Activated effector memory CD4-positive, alpha-beta T cell treated with Interleukin-2 at 50 U/mL for 16 hours (primary cell): Measurements from ENCODE around the gene TRPV6.

Source experiments
- DNase-seq: peaks from one replicate; pipeline ENCODE4 v3.0.0-alpha.2; 2020

TRPV6 gene

GRCh38 chr7:142906643-142907042, 21.1 kb upstream of the TRPV6 start:
- no peak for DNase-seq

DNA sequence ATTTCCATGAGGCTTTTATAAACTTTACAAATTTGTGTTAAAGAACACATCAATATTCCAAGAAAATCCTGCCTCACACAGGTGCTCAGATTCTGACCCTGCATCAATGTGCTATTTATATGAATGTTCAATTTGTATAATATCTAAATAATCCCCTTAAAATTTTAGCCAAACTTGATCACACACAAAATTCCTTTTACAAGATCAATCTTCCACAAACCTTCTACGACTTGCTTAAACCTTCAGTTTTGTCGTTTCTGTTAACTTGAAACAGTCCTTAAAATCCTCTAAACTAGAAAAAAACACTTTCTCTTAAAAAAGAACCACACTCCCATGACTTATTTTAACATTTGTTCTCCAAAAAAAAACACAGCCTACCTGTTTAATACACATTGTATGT, 20.2 kb upstream of the TRPV6 start:
- no peak for DNase-seq

- DNase-seq: no peak
These were observed 18.6 kb upstream of the TRPV6 start for GRCh38 chr7:142904128-142904527.

DNA sequence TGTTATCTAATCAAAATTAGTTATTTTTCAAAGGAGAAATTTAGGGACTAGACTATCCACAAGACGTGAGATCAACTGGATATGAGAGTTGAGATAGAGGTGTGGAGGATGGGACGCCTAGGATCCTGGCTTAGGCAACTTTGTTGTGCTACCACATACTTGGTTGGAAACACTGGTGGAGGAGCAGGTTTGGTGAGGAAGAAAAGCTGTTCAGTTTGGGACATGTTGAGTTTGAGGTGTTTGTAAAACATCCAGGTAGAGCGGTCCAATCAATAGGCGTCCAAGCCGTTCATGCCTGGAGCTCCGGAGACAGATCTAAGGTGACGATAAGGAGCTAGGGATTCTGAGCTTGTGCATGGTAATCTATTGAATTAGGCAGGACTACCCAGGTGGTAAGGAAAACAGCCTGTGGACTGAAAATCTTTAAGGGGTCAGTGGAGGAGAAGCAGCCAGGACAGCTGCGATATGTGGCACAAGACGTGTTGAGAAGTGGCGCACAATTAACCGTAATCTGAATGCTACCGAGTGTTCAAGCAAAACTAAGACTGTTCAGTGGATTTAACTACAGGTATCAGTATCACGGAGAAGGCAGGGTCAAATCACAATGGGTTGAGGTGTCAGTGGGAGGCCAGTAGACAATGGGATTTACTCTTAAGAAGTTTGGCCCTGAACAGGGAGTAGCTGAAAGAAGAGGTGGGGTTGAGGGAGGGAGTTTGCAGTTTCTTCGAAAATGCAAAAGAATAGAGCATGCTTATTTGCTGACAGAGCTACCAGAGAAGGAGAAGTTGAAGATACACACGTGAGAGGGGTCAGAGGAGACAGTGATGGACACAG, 16.1 kb upstream of the TRPV6 start:
- DNase-seq: no peak

DNA sequence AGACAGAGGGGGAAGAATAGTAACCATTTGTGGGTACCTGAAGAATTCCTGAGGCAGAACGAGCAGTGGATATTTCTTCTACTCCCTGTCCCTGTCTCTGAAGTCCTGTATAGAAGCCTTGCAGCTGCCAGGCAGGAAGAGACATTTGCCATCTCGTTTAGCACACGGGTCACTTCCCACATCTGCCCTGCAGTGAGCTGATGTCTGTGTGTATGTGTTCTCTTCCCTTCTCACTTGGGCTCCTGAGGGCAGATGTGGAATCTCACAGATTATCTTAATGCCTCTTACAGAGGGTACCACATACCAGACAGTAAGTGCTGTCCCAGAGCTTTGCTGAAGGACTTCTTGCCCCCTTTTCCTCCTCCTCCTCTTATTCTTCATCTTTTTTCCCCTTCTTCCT, 14.1 kb upstream of the TRPV6 start:
- DNase-seq: no peak

DNA sequence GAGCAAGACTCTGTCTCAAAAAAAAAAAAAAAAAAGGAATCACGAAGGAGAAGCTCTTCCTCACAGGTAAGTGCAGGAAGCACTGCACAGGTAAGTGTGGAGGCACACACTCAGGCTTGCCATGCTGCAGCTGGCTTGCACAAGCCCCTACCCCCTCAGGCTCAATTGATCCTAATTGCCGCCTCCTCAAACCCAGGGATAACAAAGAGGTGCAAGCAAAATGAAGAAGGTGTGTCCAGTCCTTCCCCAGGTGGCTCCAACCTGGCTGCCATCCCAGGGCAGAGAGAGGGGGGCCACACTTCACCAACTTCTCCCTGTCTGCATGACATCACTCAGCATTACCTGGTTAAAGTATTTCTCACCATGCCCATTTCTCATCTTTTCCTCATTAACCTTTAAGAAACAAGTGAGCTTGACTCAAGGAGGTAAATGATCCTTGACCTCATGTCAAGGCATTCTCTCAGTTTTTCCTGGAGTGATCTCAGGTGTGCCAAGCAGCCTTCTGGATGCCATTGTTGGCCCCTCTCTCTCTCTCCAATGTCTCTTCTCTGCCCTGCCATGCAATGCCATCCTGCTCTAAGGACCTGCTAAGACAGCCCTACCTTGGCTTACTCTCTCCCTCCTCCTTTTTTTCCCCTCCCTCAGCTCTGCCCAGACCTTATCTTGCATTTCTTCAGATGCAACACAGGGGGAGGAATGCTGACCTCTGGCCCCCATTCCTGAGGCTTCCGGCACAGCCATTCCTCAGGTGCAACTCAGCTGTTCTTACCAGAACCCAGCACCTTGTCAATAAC, 13.0 kb upstream of the TRPV6 start:
- DNase-seq: no peak

DNA sequence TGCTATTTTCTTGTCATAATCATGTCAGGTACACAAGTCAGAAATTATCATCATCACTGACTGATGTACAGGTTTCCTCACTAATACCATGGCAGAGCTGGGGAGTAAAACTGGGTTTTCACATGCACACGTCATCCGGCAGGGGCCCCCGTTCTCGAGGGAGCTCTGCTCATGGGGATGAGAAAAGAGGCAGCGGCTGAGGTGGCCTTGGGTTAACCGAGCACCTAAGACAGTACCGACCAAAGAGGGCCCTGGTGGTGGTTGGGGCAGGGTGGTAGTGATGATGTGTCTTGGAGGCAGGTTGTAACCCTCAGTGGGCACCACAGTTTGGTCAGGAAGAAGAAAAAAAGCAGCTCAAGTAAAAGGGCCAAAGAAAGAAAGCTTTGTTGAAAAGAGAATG, 12.1 kb upstream of the TRPV6 start:
- DNase-seq: no peak

DNA sequence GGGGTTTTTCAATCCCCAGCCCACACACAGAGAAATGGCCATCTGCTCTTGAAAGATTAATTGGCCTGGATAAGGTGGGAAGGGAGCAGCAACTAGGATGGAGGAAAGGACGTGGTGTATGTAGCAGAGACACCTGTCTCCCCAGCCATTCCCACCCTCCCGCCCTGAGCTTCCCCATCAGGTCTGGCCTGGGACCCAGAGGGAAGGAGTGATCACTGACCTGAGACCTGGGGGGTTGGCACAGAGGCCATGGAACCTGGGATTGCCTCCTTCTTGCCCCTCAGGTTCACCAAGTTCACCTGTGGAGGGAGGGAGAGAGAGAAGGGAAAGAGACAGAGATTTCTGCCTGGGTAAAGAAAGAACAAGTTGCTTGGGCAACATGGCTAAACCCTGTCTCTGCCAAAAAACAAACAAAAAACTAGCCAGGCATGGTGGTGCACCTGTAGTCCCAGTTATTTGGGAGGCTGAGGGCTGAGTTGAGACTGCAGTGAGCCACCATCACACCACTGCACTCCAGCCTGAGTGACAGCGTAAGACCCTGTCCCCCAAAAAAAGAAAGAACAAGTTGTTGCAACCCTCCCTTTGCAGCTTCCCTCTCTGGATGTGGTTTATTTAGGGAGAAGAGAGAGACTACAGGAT, 11.3 kb upstream of the TRPV6 start:
- DNase-seq: no peak

DNA sequence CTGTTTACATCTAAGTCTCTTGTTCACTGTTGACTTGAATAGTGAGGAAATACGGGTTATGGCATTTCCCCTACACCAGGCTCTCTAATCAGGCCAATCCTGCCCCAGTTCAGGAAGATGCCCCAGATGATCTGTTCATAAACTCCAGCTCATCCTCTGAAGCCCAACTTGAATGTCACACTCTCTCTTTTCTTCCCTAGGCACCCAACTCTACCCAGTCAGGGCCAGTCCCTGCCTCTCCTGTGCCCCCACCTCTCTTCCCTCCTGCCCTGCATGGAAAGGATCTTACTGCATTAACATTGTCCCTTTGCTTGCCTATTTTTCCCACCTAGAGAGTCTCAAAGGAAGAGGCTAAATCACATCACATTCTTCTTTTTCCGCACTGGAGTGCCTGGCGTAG, 10.6 kb upstream of the TRPV6 start:
- no peak for DNase-seq

GRCh38 chr7:142894985-142895593, 9.5 kb upstream of the TRPV6 start:
- DNase-seq: no peak

- DNase-seq: no peak
These were observed 8.8 kb upstream of the TRPV6 start for GRCh38 chr7:142894112-142894984.

DNA sequence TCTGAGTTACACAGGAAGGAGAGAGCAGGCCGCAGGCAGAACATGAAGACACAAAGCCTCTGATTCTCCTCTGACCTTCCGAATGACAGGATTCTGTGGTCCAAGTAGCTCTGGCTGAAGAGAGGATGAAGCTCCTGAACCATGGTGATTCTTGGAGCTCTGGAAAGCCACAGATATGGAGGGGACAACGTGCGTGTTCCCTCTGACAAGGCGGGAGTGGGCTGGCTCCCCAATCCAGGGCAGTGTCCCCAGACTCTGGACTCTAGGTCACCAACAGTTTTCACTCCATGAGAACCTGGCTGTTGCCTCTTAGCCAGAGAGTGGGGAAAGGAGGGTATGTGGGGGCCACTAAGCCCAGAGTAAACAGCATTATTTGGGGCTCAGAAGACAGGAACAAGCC, 7.4 kb upstream of the TRPV6 start:
- DNase-seq: no peak

GRCh38 chr7:142891490-142892082, 6.0 kb upstream of the TRPV6 start:
- DNase-seq: no peak

GRCh38 chr7:142890874-142891485, 5.4 kb upstream of the TRPV6 start:
- no peak for DNase-seq

DNA sequence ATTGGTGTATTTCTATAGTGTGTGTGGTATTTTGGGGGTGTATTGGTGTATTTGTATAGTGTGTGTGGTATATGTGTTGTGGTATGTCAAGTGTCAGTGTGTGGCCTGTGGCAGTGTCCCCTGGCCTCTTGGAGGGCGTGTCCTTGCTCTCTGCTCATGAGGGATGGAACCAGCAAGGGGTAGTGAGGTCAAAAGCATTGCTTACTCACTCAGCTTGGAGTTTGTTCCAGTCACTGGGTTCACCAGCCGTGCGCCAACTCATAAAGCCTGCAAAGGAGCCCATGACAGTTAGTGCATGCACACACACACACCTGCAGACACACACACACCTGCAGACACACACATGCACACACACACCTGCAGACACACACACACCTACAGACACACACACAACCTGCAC, 4.3 kb upstream of the TRPV6 start:
- DNase-seq: no peak

GRCh38 chr7:142887282-142888015, 1.9 kb upstream of the TRPV6 start:
- no peak for DNase-seq

DNA sequence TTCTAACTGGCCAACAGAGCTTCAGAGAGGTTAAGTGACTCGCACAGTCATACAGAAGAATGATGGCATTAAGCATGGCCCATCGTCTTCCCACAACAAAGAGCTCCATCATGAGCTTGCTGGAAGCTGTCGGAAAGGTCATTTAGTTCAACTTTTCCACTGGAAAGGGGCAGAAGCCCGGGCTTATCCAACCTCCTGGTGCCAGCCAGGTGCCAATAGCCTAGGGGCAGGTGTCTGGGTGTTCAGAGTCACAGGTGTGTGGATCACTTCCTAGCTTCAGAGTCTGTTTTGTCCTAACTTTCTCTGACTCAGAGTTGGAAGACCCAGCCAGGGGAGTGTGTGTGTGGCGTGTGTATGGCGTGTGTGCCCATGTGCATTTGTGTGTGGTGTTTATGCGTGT, 1.3 kb upstream of the TRPV6 start:
- no peak for DNase-seq

DNA sequence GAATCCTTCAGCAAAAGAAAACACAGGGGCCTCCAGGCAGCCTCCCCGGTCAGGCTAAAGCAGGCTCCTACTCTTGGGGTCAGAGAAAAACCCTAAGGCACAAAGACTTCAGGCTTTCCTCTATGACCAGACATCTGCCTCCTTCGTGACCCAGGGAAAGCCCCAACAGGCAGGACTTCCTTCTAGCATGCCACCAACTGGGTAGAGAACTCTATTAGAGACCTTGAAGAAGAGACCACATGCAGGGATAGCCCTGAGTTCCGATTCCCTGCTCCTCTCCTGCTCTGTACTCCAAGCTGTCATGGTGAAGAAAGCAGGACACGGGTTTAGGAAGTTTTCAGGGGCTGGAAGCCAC, 1.3 kb downstream of the TRPV6 start:
- no peak for DNase-seq

DNA sequence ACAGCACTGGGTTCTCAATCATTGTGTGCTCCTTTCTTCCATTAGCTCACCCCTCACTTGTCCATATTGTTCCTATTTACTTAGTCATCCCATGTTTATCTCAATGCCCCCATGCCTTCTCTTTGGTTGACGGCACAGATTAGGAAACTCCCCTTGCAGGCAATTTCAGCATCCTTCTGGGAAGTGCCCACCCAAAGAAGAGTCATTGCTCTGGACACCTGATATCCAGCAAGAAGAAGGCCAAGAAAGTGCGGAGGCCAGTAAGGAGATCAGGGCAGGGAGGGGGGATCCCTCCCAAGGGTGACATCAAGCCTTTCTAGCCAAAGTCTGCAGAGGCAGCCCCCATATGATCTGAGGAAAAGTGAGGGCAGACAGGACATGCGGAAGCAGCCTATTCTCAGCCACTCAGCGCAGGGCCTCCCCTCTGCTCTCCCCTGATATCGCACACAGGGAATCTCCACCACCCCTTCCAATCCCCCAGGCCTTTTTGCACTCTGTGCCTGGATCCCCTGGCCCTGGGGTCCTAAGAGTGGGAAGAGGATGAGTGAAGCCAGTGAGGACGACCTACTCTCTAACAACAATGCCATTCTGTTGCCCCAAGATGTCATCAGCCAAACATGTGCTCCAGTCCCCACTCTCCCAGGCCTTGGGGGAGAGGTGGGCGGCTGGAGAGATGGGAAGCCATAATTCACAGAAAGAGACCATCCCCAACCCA, 1.8 kb downstream of the TRPV6 start:
- no peak for DNase-seq

DNA sequence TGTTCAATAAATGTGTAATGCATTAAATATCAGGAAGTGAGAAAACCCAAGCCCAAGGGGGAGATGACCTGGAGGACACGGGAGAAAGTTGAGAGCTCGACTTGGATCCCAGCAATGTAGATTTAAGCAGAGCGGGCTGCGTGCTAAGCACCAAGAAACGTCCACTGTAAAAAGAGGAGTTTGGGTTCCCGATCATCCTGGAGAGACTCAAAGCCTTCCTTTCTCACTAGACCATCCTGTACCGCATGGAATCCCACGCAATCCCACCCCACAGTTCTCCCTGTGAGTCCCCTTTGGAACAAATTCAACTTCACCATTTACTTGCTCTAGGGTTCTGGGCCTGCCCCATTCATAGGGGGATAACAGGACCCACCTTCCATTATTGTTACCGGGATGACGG, 2.4 kb downstream of the TRPV6 start:
- no peak for DNase-seq
